Astrocyte (in vitro differentiated cells and primary cell): Measurements from ENCODE around the gene RALGPS1.

Experiments used
- EZH2 ChIP-seq: IDR thresholded peaks from 2 replicates; pipeline ENCODE4 v1.6.1; 2012; ENCODE audit warnings: mild to moderate bottlenecking, low read length, inconsistent platforms; ENCODE audit not compliant: insufficient read depth
- TF ChIP-seq, protein P1 (sequence below): IDR thresholded peaks from 2 replicates; pipeline ENCODE4 v1.5.1; 2011; ENCODE audit warnings: low read depth, mild to moderate bottlenecking, inconsistent platforms, low read length, moderate library complexity; ENCODE audit not compliant: insufficient read depth

DNA sequence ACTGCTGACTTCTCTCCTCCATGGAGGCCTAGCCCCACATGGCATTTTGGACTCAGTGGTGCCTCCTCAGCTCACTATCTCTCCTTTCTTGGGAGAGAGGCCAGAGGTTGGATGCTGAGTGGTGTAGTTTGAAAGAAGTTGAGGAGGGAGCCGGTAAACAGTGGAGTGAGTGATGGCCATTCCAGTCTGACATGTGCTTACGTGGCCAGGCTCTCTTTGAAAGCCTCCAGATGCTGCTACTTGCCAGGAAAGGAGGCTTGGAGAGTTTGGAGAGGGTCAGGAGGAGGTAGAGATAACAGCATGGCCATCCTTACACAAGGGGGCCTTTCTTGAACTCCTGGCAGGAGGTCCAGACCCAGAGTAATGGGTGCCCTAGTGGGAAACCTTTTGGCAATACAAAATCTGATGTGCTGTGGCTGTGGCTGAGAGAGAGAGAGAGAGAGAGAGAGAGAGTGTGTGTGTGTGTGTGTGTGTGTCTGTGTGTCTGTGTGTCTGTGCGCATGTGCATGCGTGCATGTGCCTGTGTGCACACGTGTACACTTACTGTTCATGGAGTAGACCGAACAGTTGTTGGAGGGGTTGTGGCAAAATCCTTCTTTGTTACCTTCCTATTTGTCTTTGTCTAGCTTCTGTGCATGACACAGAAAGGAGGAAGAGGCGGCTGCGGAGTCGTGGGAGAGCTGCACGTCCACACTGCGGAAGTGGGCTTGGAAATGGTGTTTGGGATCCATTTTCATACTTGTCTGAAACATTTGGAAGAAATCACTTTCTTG is 37.8 kb downstream of the RALGPS1 start:
- TF ChIP-seq, protein P1, sequence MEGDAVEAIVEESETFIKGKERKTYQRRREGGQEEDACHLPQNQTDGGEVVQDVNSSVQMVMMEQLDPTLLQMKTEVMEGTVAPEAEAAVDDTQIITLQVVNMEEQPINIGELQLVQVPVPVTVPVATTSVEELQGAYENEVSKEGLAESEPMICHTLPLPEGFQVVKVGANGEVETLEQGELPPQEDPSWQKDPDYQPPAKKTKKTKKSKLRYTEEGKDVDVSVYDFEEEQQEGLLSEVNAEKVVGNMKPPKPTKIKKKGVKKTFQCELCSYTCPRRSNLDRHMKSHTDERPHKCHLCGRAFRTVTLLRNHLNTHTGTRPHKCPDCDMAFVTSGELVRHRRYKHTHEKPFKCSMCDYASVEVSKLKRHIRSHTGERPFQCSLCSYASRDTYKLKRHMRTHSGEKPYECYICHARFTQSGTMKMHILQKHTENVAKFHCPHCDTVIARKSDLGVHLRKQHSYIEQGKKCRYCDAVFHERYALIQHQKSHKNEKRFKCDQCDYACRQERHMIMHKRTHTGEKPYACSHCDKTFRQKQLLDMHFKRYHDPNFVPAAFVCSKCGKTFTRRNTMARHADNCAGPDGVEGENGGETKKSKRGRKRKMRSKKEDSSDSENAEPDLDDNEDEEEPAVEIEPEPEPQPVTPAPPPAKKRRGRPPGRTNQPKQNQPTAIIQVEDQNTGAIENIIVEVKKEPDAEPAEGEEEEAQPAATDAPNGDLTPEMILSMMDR = no peak
- no peak for TF ChIP-seq EZH2
